ENCODE data around the gene ZNF705A.
"Not testable (repeated sequence)": the region's sequence is repeated elsewhere in the genome, so short reads cannot be mapped to it uniquely, and the experiment has no call there.

DNA sequence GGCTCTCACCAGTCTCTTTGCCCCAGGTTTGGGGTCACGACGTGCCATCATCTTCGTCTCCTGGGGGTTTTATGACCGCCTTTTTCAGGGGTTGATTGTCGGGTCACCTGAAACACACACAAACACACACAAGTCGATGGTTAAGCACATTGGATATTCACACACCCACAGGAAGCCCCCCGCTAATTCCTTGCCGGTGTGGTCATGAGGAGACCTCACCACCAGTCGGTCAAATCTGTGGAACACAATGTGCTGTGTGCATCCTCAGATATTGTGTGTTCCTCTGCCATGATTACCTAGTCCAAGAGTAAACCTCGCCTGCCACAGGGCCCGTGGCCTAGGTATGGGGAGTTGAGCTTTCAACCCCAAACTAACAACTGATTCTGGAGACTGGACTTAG lies 68.0 kb downstream of the ZNF705A start:
- not testable (repeated sequence) for TF ChIP-seq CTCF (IDR thresholded peaks at IDR 0.05 in 4 of 5, conservative IDR thresholded peaks at IDR 0.05 in 1 of 5); POLR2A (IDR thresholded peaks at IDR 0.05)
